Effector CD8-positive, alpha-beta T cell (primary cell): ENCODE measurements around the gene SLC7A14.

Experiments used
- DNase-seq: peaks from one replicate; lab custom pipeline; 2025; lab: John Stamatoyannopoulos, UW

The SLC7A14 gene

DNA sequence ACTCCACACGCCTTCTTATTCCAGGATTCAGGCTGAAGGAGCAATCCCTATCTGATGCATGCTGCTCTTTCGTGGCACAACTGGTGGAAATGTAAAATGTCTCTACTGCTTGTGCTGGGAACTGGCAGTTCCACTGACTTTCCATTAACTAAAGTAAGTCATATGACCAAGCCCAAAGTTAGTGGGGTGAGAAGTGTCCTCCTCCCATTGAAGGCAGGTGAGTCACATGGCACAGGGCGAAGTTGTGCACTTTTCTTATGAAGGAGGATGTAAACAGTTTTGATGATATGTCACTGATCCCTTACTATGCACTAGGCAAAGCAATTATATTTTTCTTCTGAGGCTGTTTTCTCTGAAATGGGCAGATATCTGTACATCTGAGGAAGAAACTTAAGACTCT lies 51.6 kb downstream of the SLC7A14 start:
- DNase-seq: no peak

DNA sequence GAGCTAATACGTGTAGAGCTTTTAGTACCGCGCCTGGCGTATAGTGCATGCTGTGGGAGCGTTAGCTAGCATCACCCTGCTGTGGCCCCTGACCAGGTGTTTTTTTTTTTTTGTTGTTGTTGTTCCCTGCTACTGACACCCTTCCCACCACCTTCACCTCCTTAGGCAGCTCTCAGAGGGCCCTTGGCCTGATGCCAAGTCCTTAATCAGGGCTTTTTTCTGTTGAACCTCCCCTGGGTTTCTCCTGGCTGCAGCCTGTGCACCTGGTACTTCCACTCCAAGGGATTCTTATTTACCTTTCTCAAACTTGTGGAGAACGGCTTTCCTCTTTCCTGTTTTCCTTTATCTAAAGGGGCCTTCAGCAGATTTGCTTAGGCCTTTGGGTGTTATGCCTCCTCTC lies 53.3 kb downstream of the SLC7A14 start:
- no peak for DNase-seq

DNA sequence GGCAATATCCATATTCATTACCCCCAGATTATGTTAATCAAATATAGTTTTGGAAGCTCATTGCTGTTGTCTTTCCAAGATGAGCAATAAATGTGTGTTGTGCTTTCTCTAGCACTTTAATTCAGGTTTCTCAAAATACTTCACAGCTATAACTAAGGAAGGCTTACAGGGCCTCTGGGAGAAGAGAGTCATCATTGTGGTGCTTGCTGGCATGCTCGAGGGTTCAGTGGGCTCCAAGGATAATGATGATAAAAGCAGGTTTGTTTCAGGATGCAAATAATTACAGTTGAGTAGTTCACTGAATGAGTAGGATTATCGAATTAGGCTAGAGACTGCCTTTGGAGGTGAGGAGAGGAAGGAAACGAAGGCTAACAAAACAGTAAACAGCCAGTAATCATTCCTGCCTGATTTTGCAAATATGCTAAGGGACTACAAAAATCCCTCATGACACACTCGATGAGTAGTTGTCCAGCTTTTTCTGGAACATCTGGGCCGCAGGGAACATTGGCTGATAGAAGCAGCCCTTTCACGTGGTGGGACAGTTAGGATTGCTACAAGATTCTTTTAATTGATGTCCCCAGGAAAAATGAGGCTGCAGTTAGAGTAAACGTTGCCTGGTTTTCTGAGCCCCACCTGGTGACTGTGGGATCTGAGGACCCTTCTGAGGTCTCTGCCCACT lies 54.1 kb downstream of the SLC7A14 start:
- no peak for DNase-seq

DNA sequence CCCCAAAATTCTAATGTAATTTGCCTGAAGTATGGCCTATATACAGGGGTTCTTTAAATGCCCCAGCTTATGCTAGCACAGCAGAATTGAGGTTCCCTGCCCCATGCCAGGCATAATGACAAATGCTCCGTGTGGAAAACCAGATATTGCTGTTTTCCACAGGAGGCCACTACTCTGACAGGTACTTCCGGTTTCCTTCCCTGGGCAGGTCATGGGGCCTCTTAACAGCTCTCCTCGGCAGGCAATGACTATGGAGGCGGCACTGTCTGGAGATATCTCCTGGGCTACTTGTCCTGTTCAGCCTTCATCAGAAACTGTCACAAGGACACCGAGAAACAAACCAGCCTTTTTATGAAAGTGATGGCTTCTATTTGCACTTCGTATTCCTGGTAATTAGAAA lies 54.8 kb downstream of the SLC7A14 start:
- DNase-seq: no peak

DNA sequence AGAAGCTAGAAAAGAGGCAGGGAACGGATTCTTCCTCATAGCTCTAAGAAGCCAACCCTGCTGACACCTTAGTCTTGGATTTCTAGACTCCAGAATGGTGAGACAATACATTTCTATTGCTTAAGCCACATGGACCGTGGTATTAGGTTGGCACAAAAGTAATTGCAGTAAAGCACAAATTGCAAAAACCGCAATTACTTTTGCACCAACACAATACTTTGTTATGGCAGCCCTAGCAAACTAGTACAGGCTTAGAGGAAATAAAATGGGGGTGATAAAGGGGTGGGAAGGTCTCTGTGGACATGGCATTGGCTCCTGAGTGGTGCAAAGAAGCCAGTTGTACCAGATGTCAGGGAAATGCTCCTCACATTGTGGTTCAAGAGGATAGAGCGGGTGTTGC lies 56.0 kb downstream of the SLC7A14 start:
- no peak for DNase-seq

GRCh38 chr3:170529346-170529745 lies 56.5 kb downstream of the SLC7A14 start:
- no peak for DNase-seq

DNA sequence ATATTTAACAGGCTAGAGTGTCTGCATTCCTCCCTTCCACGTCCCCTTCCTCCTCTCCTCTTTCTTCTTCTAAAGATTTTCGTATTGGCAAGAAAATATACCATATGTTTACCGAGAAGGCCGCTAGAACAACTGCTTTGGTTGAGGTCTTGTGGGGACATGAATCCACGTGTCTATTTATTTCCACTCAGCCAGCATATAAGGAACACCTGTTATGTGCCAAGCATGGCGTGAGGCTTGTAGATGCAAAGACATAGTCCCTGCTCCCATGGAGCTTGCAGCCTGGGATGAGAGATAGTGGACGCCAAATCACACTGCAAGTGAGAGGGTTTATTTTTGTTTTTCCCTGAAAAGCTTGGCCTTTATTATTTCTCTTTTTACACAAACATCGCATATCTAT lies 57.1 kb downstream of the SLC7A14 start:
- DNase-seq: no peak

DNA sequence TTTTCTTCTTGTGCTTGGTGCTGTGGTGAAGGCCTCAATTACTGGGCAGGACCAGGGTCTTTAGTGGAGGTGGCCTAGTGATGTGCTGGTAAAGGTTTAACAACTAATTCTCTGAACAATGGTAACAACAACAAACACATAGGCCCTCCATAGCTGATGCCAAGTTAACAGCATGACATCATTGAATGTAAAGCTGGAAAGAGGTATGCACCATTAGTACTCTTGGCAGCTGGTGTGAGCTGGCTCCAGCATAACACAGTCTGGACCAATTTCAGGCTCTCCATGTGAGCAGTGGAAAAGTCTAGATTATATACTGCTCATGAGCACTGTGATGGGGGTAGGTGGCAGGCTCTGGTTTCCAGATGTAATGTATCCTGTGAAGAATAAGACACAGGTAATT lies 61.8 kb downstream of the SLC7A14 start:
- DNase-seq: no peak

DNA sequence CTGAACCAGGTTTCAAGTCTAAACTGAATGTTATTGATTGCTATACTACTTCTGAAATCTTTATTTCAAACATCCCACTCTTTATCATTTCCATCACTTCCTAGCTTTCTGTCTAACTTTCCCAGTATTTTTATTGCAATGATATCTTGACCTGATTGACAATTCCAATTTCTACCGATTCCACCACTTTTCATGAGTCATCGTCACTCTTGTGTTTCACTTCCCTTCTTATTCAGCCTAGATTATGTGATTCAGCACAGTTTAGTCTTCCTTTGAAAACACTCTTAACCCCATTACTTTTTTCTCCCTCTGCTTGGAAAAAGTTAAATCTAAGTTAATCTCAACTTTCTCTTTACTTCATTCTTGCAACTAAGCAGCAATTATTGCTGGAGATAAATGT lies 62.6 kb downstream of the SLC7A14 start:
- DNase-seq: no peak

GRCh38 chr3:170522201-170522600 lies 63.7 kb downstream of the SLC7A14 start:
- DNase-seq: no peak

GRCh38 chr3:170520996-170521395 lies 64.9 kb downstream of the SLC7A14 start:
- no peak for DNase-seq

DNA sequence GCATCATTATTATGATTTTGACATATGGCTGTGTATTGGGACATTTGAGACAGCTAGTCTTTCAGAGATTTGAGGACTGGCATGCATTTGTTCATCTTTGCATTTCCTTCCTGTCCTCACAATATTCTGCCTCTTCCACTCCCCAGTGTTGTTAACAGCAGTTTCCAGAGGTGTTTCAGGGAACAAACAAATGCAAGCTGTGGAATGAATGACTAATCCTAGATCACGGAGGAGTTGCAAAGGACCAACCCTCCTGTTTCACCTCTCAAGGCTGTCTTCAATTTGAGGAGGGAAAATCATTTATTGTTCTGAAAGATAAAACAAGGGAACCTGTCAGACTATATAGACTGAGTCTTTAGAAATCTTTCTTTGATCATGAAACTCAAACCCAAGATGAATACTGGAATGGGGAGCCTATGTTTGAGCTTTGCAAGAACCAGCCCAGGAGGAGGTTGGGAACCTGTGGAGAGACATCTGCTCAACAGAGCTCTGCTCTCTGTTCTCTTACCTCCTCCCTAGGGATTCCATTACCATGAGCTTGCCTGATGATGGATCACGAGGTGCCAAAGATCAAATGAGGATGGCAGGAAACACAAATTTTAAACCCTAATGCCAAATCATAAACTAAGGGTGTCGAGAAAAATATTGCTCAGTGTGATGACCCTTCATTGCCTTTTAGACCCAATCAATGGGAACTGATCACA lies 68.5 kb downstream of the SLC7A14 start:
- DNase-seq: no peak

DNA sequence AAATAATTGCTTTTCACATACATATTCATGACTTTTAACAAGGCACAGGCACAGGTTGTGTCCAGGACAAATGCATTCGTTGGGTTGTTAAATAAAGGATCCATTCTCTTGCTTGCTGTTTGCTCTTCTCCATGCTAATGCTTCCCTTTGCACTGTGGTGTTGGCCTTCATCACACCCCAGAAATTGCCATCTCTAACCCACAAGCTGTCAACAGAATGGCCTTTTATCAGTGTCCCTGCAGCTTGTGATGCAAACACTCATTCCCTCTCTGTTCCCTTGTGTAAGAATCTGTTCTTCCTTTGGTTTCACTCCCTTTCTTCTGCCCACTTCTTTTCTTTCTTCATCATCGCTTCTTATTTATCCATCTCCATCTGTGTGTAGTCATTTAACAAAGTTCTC lies 72.2 kb downstream of the SLC7A14 start:
- DNase-seq: no peak

DNA sequence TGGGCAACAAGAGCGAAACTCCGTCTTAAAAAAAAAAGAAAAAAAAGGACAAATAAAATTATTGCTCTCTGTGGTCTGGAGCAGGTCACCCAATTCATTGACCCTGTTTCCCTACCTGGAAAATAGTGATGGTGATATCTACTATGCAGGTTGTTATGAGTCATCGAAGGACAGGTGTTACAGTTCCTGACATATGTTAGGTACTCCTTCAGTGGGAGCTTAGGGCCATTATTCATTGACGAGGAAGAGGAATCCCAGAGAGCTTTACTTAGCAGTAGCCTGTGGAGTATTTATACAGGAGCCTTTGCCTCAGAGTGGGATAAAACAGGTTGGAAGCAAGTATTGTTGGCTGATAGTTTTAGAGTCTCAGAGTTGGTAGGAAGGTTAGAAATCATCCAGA lies 74.5 kb downstream of the SLC7A14 start:
- no peak for DNase-seq

DNA sequence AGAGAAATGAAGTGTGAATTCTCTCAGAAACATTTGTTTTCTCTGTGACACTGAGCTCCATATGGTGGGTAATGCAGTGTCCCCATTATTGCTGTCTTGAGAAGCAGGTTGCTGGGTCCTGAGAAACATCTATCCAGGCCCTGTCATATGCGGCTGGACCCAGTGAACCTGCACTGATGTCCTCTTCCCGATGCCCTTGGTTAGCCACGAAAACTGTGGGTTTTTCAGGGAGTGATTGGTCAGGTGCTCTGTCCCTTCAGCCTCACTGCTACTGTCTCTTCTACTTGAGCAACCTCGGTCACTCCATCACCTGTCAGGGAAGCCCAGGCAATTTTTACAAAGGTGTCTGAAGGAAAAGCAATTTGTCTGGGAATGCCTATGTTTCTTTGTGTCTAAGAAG lies 77.0 kb downstream of the SLC7A14 start:
- no peak for DNase-seq

GRCh38 chr3:170508291-170508690 lies 77.6 kb downstream of the SLC7A14 start:
- no peak for DNase-seq

DNA sequence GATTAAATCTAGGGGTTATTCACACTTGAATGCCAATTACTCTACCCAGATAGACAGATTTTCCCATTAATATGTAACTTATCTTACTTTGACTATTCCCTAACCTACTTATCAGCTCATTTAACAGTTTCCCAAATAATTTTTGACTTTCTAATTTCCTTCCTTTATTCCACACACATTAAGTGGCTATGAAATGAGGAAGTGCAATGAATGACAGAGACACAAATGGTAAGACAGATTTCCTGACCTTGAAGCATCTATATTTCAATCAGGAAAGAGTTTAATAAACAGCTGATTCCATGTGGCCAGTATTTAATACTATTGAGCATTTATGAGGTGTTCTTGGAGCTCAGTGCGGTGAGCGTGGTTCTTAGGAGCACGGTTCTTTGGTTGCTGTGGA lies 78.8 kb downstream of the SLC7A14 start:
- DNase-seq: no peak

DNA sequence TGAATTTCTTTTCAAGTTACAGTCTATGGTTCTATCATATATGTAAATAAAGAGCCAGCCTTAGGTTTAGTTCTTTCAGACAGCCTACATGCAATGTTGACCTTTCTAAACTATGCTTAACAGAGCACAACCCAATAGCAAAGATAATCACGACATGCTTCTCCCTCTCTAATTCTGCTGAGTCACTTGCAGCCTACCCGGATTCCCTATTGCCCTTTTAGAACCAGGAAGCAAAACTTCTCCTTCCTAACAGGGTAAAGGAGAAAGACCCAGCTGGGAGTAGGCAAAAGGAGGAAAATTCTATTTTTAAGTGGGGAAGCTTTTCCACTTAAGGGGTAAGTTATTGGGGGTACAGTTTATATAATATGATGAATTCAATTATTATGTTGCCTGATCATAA lies 79.3 kb downstream of the SLC7A14 start:
- no peak for DNase-seq

DNA sequence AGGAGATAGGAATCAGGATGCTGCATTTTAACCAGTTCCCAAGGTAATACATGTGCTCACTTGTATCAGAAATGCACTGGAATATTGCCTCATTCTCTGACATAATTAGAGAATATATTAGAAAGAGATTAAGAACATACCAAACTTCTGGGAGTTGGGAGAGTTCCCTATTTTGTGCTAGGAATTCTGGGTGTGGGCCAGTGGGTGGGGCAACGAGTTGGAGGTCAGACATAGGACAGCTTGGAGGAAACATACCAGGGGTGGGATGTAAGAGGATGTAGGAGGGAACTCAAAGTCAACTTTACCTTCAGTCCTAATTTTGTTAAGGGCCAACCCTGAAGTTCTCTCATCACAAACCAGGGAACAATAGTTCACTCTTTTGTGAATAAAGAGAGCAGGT lies 83.6 kb downstream of the SLC7A14 start:
- DNase-seq: no peak

GRCh38 chr3:170500995-170501394 lies 84.9 kb downstream of the SLC7A14 start:
- DNase-seq: no peak

GRCh38 chr3:170500462-170500861 lies 85.4 kb downstream of the SLC7A14 start:
- DNase-seq: no peak

DNA sequence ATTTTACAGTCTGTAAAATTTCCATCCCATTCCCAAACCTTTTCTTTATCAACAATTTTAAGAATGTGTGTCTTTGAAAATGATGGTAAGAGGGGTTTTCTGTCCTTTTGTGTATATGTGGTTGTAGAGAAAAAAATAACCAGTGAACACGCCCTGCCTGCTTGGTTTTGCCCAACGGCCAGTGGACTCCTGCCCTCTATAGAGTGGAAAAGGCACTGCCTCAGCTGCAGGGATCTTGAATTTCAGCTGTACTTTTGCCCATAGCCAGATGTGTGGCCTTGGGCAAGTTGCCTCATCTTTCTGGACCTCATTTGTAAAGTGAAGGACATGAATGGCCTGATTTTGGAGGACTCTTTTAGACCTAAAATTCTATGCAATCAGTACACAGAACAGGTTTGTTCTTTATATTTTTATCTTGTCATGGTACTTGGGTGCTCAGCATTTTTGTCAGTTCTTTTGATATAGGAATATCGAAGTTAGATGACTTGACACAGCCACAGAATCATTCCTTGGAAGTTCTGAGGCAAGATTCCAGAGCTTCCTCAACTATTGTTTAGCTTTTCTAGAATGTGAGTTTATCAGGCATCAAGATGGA lies 86.2 kb downstream of the SLC7A14 start:
- DNase-seq: no peak
